HepG2 (cell line): ENCODE results near the gene PALM3. TPM values are rescaled to one million over a fixed set of nuclear protein-coding genes. Genes with fewer than 3 reads are reported as not detected.

Source experiments
- ATAC-seq: fragments of 200-7000 bp; cut with Tn5 transposase; 3 replicates; pipeline ENCODE4 v1.9.1; 2020; ENCODE audit warnings: mild to moderate bottlenecking, moderate library complexity
- BruUV-seq: library from RNA; stranded (reverse); fragments of 400-500 nt; replicated peaks from 2 replicates; lab custom pipeline; 2021; lab: Mats Ljungman, UMichigan
- CTCF ChIA-PET: fragments of 300-600 bp; formaldehyde crosslinking; extraction: SDS; loops from one replicate; lab custom pipeline; 2021; ENCODE audit warnings: low total read pairs, inconsistent platforms, low intra/inter-chr PET ratio; lab: Yijun Ruan, JAX
- POLR2A ChIA-PET: fragments of 350-600 bp; sonication (Branson Sonifier 250); formaldehyde crosslinking; loops from one replicate; lab custom pipeline; 2020; ENCODE audit warnings: antibody characterized with exemption, inconsistent platforms; lab: Yijun Ruan, JAX
- DNase-seq: peaks from one replicate; pipeline ENCODE4 v3.0.0-alpha.2; 2015; ENCODE audit warnings: low spot score
- FAIRE-seq: peaks from 3 replicates; lab custom pipeline; 2011; peaks lifted over from hg19 to GRCh38; lab: Jason Lieb, UNC
- H2AFZ ChIP-seq: one replicate; pipeline ENCODE4 v1.6.1; 2011; ENCODE audit warnings: low read length, inconsistent platforms
- H3K27ac ChIP-seq: fragments of 300-600 bp; 3 replicates; pipeline ENCODE4 v1.8.0; 2011; ENCODE audit warnings: mixed run types, mild to moderate bottlenecking, mixed read lengths, low read length, inconsistent platforms; ENCODE audit not compliant: insufficient read depth; ENCODE audit errors: extremely low read length
- H3K27me3 ChIP-seq, 2 experiments: fragments of 200-600 bp in 1 of 2; 2 replicates in 1 of 2; 3 replicates in 1 of 2; pipeline versions ENCODE4 v1.6.0 to v1.8.0; 2011; ENCODE audit warnings: low read length in 2 of 2, mild to moderate bottlenecking in 2 of 2, moderate library complexity in 2 of 2, inconsistent platforms in 1 of 2; ENCODE audit not compliant: insufficient read depth in 2 of 2, control insufficient read depth in 1 of 2
- H3K36me3 ChIP-seq, 2 experiments: fragments of 200-600 bp in 1 of 2; replicated peaks in 1 of 2; 2 replicates in 1 of 2; 3 replicates in 1 of 2; pipeline versions ENCODE4 v1.5.1 to v1.8.0; 2011; ENCODE audit warnings: low read length in 2 of 2, inconsistent platforms in 1 of 2; ENCODE audit not compliant: insufficient read depth in 2 of 2, control insufficient read depth in 1 of 2
- H3K4me1 ChIP-seq: 2 replicates; pipeline ENCODE4 v1.5.1; 2012; ENCODE audit warnings: low read length, inconsistent platforms; ENCODE audit not compliant: insufficient read depth
- H3K4me2 ChIP-seq: 2 replicates; pipeline ENCODE4 v1.6.0; 2011; ENCODE audit warnings: low read depth, low read length, inconsistent platforms
- H3K4me3 ChIP-seq, 3 experiments: fragments of 200-600 bp in 1 of 3; sonication (generic), shearing (Covaris generic) in 1 of 3; replicated peaks in 1 of 3; 2 replicates each; pipeline ENCODE4 v1.5.1; 2011 to 2016; ENCODE audit warnings: low read length in 3 of 3, inconsistent platforms in 2 of 3, low read depth in 2 of 3, mild to moderate bottlenecking in 2 of 3, control low read depth in 1 of 3, mixed read lengths in 1 of 3; ENCODE audit not compliant: insufficient read depth in 1 of 3
- H3K79me2 ChIP-seq: one replicate; pipeline ENCODE4 v1.6.1; 2011; ENCODE audit warnings: low read length, inconsistent platforms; ENCODE audit not compliant: insufficient read depth
- H3K9ac ChIP-seq: 2 replicates; pipeline ENCODE4 v1.6.0; 2011; ENCODE audit warnings: mild to moderate bottlenecking, low read depth, low read length, inconsistent platforms; ENCODE audit not compliant: insufficient read depth
- H3K9me3 ChIP-seq: 2 replicates; pipeline ENCODE4 v1.5.1; 2012; ENCODE audit warnings: mild to moderate bottlenecking, low read length
- H4K20me1 ChIP-seq: 2 replicates; pipeline ENCODE4 v1.6.0; 2011; ENCODE audit warnings: inconsistent platforms, mild to moderate bottlenecking, low read length, moderate library complexity; ENCODE audit not compliant: insufficient read depth
- AFF4 ChIP-seq: sonication (generic); formaldehyde crosslinking; IDR thresholded peaks from 2 replicates; pipeline ENCODE4 v1.4.0; 2020; ENCODE audit warnings: missing genetic modification reagents
- BRD4 ChIP-seq: sonication (generic); formaldehyde crosslinking; IDR thresholded peaks from 2 replicates; pipeline ENCODE4 v1.4.0; 2020; ENCODE audit warnings: missing genetic modification reagents
- CCDC6 ChIP-seq: sonication (generic); formaldehyde crosslinking; IDR thresholded peaks from 2 replicates; pipeline ENCODE4 v1.8.1; 2022; ENCODE audit warnings: mild to moderate bottlenecking, missing genetic modification reagents, moderate library complexity
- EP300 ChIP-seq, 3 experiments: sonication (generic) in 1 of 3; formaldehyde crosslinking in 1 of 3; IDR thresholded peaks; 2 replicates each; pipeline versions ENCODE4 v1.5.1 to v1.6.1; 2011 to 2020; ENCODE audit warnings: low read depth in 2 of 3, low read length in 2 of 3, borderline replicate concordance in 1 of 3, improper control_type of control experiment in 1 of 3, mild to moderate bottlenecking in 1 of 3, missing genetic modification reagents in 1 of 3, moderate library complexity in 1 of 3
- HDAC6 ChIP-seq: fragments of 200-600 bp; sonication (generic); IDR thresholded peaks from 2 replicates; pipeline ENCODE4 v1.7.0; 2017; ENCODE audit warnings: mild to moderate bottlenecking, antibody characterized with exemption, low read length, low read depth
- MAFG ChIP-seq: sonication (generic); formaldehyde crosslinking; IDR thresholded peaks from 2 replicates; pipeline ENCODE4 v1.5.1; 2020; ENCODE audit warnings: mild to moderate bottlenecking, missing genetic modification reagents
- NR2C2 ChIP-seq: sonication (generic); formaldehyde crosslinking; IDR thresholded peaks from 2 replicates; pipeline ENCODE4 v1.4.0; 2020; ENCODE audit warnings: missing genetic modification reagents, mild to moderate bottlenecking, moderate library complexity, borderline replicate concordance
- PBX2 ChIP-seq: IDR thresholded peaks from 2 replicates; pipeline ENCODE4 v1.6.1; 2016; ENCODE audit warnings: control low read depth
- PHF20 ChIP-seq: sonication (generic); formaldehyde crosslinking; IDR thresholded peaks from 2 replicates; pipeline ENCODE4 v1.5.0; 2020; ENCODE audit warnings: mild to moderate bottlenecking, missing genetic modification reagents
- PHF8 ChIP-seq: sonication (generic); formaldehyde crosslinking; IDR thresholded peaks from 2 replicates; pipeline ENCODE4 v1.5.0; 2020; ENCODE audit warnings: missing genetic modification reagents
- TOPORS ChIP-seq: sonication (generic); formaldehyde crosslinking; IDR thresholded peaks from 2 replicates; pipeline ENCODE4 v1.8.0; 2023; ENCODE audit warnings: mild to moderate bottlenecking, missing genetic modification reagents
- ZNF446 ChIP-seq: sonication (generic); formaldehyde crosslinking; IDR thresholded peaks from 2 replicates; pipeline ENCODE4 v1.5.0; 2020; ENCODE audit warnings: mild to moderate bottlenecking, missing genetic modification reagents
- ZNF564 ChIP-seq: sonication (generic); formaldehyde crosslinking; IDR thresholded peaks from 2 replicates; pipeline ENCODE4 v1.8.1; 2023; ENCODE audit warnings: mild to moderate bottlenecking, missing genetic modification reagents
- ZNF580 ChIP-seq: IDR thresholded peaks from 2 replicates; pipeline ENCODE4 v1.6.1; 2016; ENCODE audit warnings: low read depth, borderline replicate concordance
- ZSCAN25 ChIP-seq: sonication (generic); formaldehyde crosslinking; IDR thresholded peaks from 2 replicates; pipeline ENCODE4 v1.8.0; 2022; ENCODE audit warnings: mild to moderate bottlenecking, missing genetic modification reagents
- WGBS: methylation state at CpG from one replicate; pipeline ENCODE4 v1.1.6; 2017; ENCODE audit warnings: low lambda C conversion rate; 5-methylcytosine and 5-hydroxymethylcytosine counted together
- in situ Hi-C: cut with HindIII; loops from 2 replicates; pipeline ENCODE4 v1.10.0; 2017; ENCODE audit warnings: low pct_unique_long_range_greater_than_20kb; ENCODE audit not compliant: extremely low pct_ligation_motif_present
- intact Hi-C: fragments of 100-400 bp; cut with micrococcal nuclease; formaldehyde crosslinking; loops from one replicate; pipeline ENCODE4 v1.10.0; 2022; ENCODE audit not compliant: unreplicated experiment
- polyA plus RNA-seq, 8 experiments: library from polyadenylated mRNA; depleted of rRNA in 3 of 8; stranded (reverse) in 7 of 8; unstranded in 1 of 8; fragments of >200 nt; fragmentation: Illumina TruSeq in 4 of 8; extraction: Trizol in 4 of 8; gene quantifications; 2 replicates each; pipeline versions ENCODE4 v1.2.1 to v1.2.3, GENCODE V29; 2011 to 2016; ENCODE audit warnings: low read depth in 4 of 8, missing spikeins in 1 of 8, mixed read lengths in 1 of 8; ENCODE audit not compliant: insufficient read depth in 1 of 8
- total RNA-seq, 5 experiments: library from RNA; depleted of rRNA; stranded (reverse); fragments of >200 nt; fragmentation: Illumina TruSeq; extraction: Trizol; gene quantifications; 2 replicates each; pipeline ENCODE4 v1.2.3, GENCODE V29; 2016; ENCODE audit warnings: low read depth in 1 of 5

PALM3 gene
- total and polyA plus RNA-seq, 2 of the 13 experiments (the other 11 are each of a cell fraction or from before 2014, with no cell fraction given): 0.79 to 2.4 TPM

- in situ Hi-C loops (no loop called here), intact Hi-C loops (no loop called here)
- no TSS peak for BruUV-seq
These were observed 49.4 kb downstream of the PALM3 start for GRCh38 chr19:14012378-14012915.

More at GRCh38 chr19:14012378-14012915, 49.4 kb downstream of the PALM3 start:
- Histone ChIP-seq H3K36me3 (no peaks in the 10 kb centered on the region), H3K4me3 (no peak overlapping the region), H3K4me1 (peaks cover 23% of the 10 kb centered on the region), H3K79me2 (no peaks in the 10 kb centered on the region), H3K4me2 (no peak overlapping the region), H2AFZ (no peak overlapping the region), H3K9me3 (no peaks in the 10 kb centered on the region), H3K9ac (no peak overlapping the region), H3K27me3 (no peaks in the 10 kb centered on the region), H4K20me1 (no peaks in the 10 kb centered on the region), H3K27ac (no peak overlapping the region)
- WGBS: 49% methylated on average over 2 of the region's 2 CpGs
- FAIRE-seq (no peak), ATAC-seq (no peak), DNase-seq (no peak)
- CTCF ChIA-PET: no interaction called here
- TF ChIP-seq MAFG (no peak), ZSCAN25 (no peak), ZNF446 (CRISPR knock-in tag) (no peak), ZNF580 (CRISPR knock-in tag) (no peak), AFF4 (CRISPR knock-in tag) (no peak), HDAC6 (no peak), PBX2 (CRISPR knock-in tag) (no peak), BRD4 (no peak), EP300 (IDR thresholded peaks at IDR 0.05; ENCODE audit: low read depth in 2 of 2, low read length in 2 of 2) (no peak), EP300 (CRISPR knock-in tag; IDR thresholded peaks at IDR 0.05; ENCODE audit: borderline replicate concordance) (no peak), NR2C2 (CRISPR knock-in tag) (no peak), PHF20 (no peak), ZNF564 (no peak), PHF8 (no peak), TOPORS (CRISPR knock-in tag) (no peak), CCDC6 (CRISPR knock-in tag) (no peak)
- POLR2A ChIA-PET: no interaction called here
